GM18858 (cell line): ENCODE measurements around the gene LRRC31.

ENCODE experiments used
- ATAC-seq: cut with Tn5 transposase; IDR thresholded peaks from one replicate; pipeline ENCODE4 v1.9.1; 2021; ENCODE audit not compliant: unreplicated experiment

The LRRC31 gene

GRCh38 chr3:169813757-169814517 is 55.8 kb downstream of the LRRC31 start:
- ATAC-seq: peak; percentile 85

- no peak for ATAC-seq
Observed at GRCh38 chr3:169813278-169813677, 56.5 kb downstream of the LRRC31 start.

- ATAC-seq: peak; percentile 49
Observed at GRCh38 chr3:169812332-169813235, 57.2 kb downstream of the LRRC31 start, which contains the start of the genes LRRC34 and LRRIQ4. TSS of gene LRRC34 (minus strand) at chr3:169812904. CDS start at chr3:169812548, 356 bp downstream. TSS of gene LRRIQ4 (plus strand) at chr3:169812870. CDS start at chr3:169821922, 9,052 bp downstream.

- ATAC-seq: no peak
Observed at GRCh38 chr3:169811631-169812331, 58.0 kb downstream of the LRRC31 start.

- no peak for ATAC-seq
Observed at GRCh38 chr3:169809230-169809795, 60.4 kb downstream of the LRRC31 start.

GRCh38 chr3:169804681-169805080 is 65.1 kb downstream of the LRRC31 start:
- ATAC-seq: no peak

GRCh38 chr3:169792359-169792758 is 77.4 kb downstream of the LRRC31 start:
- ATAC-seq: no peak

- ATAC-seq: no peak
Observed at GRCh38 chr3:169790687-169791429, 78.9 kb downstream of the LRRC31 start.

- no peak for ATAC-seq
Observed at GRCh38 chr3:169790219-169790618, 79.5 kb downstream of the LRRC31 start.
